Mucosa of gallbladder (tissue), 1 donor: ENCODE measurements around the gene BTBD2. TPM values are rescaled to one million over a fixed set of nuclear protein-coding genes. Genes with fewer than 3 reads are reported as not detected.

ENCODE experiments used
- DNase-seq: peaks from one replicate; pipeline ENCODE4 v3.0.0-alpha.2; 2020; ENCODE audit warnings: low spot score
- total RNA-seq: library from RNA; stranded (reverse); gene quantifications from one replicate; pipeline ENCODE4 v1.2.1, GENCODE V29; 2021
- donor health status: DM: no; HTN: no; CAD: no.

Gene BTBD2
- total RNA-seq, 1 donor from 2014 or later = 92.2 TPM

DNA sequence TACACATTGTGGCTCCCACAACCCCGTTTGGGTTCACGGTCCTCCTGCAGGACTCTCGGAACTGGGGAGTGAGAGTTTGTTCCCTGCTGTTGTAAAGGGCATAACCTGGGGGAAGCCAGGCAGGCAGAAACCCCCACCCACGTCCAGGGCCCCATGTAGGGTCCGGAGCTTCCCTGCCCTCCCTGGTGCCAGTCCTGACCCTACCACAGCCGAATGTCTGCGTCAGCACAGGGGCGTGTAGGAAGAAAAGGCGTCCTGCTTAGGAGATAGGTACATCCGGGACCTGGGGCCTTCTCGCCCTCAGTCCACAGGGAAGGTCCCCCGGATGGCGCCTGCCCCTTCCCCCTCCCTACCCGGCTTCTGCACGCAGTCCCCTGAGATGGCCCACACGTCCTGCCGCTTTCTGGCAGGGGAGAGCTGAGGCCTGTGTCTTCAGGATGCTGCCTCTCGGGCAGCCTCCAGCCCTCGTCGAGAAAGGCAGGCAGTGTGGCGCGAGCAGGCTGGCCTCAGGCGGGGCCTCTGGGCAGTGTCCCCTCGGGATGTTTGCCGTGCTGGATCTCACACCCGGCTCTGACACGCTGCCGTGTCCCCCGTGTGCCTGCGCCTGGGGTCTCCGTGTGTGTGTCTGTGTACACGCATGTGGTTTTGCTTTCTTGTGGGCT lies 55.5 kb downstream of the BTBD2 start:
- no peak for DNase-seq

DNA sequence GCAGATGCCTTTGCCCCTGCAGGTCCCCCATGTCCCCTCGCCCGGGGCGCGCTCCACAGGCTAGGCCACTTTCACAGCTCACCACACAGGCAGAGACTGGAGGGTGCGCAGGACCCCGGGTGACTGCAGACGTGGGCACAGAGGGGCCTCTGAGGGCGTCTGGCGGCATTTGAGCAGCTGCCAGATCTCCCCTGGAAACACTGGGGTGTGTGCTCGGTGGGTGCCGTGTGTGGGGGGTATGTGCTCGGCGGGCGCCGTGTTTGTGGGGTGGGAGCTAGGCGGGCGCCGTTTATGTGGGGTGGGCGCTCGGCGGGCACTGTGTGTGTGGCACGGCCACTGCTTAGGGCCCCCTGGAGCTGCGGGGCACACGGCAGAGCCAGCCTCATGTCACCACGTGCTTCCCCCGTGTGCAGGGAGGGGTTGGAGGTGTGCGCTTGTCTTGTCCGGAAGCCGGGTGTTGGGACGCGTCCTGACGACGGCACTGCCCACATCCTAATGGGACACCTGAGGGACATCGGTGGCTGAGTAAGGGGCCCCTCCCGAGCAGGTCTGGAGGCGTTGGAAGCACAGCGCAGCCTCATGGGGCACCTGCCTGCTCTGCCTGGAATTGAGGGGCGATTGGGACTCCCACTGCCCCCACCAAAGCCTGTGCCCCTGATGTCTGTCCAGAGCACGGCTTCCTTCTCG lies 57.8 kb downstream of the BTBD2 start:
- DNase-seq = no peak

DNA sequence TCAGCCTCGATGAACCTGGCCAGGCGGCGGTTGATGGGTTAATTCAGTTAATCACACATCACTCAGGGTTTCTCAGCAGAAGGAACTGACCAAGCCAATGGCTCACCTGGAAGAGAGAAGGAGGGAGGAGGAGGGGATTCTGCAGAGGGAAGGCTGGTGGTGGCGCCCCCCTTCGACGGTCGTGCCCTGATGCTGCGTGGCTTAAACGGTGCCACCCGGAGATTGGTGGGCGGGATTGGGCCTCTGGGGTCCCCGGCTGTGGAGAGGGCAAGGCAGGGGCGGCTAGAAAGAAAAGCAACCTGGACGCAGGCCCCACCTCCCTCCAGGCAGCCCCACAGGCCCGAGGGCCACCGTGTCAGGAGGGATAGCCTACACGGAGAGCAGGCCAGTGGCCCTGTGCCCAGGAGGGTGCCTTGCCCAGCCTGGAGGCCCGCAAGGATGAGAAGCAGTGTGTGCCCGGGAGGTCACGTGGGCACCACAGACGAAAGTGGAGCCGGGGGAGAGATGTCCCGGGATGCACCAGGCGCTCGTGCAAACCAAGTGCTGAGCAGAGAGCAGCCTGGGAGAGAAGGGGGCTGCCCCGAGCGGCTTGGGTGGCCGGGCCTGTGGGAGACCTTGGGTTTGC lies 58.5 kb downstream of the BTBD2 start:
- DNase-seq = no peak

DNA sequence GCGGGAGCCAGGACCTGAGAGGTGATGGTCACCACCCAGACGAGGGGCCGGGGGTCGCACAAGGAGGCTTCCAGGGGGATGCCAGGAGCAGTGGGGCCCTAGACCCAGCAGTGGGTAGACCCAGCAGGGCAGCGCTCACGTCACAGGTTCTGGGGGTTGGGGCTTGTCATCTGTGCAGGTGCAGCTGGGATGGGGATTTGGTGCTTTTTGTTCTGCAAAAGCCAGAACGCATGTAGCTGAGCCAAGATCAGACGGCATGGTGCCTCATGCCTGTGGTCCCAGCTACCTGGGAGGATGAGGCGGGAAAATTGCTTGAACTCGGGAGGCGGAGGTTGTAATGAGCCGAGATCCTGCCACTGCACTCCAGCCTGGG lies 59.4 kb downstream of the BTBD2 start:
- no peak for DNase-seq

DNA sequence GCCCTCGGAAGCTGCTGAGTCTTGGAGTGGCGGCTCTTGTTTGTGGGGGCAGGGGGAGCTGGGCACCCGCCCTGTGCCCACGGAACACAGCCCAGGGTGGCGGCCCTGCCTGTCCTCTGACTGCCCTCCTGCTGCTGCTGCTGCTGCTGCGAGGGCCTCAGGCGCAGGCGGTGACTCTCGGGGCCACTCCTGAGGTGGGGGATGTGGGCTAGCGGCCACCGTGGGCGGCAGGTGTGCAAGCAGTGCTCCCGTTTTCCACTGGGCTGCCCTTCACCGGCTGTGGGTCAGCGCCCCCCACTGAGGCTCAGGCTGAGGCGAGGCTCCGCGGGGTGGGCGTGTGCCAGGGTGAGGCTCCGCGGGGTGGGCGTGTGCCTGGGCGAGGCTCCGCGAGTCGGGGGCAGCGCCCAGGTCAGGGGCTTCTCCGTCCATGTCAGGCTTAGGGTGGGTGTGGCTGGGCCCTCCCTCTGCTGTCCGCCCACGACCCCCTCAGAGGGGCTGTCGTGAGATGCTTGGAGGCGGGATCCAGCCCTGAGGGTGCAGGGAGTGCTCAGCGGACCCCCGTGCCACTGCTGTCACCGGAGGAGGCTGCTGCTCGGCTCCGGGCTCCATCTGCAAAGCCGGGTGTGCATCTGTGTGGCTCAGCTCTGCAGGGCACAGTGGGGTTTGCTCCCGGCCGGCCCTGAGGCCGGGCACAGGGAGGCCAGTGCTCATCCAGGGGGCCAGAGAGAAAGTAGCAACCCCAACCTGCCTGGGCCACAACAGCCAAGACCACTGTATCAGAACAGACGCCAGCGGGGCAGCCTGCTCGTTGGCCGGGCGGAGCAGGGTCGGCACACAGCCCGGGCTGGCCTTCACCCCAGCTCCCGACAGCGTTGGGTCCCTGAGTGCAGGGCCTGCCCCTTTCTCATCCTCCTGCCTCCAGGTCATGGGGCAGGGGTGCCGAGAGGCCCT lies 60.1 kb downstream of the BTBD2 start:
- no peak for DNase-seq

DNA sequence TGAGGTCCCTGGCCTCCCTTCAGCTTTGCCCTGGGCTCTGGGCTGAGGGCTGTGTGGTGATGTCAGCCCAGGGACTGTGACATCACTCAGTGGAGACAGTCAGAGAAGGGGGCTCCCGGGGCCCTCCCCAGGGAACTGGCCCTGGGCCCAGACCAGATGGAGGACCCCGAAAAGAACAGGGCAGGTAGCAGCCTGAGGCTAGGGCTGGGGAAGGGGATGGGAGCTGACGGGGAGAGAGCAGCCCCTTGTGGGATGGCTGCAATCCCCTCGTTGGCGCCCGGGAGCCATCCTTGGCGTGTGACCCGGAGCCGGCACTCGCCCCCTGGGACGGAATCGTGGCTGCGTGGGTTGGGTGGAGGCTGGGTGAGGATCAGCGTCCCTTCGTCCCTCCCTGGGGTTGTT lies 61.0 kb downstream of the BTBD2 start:
- DNase-seq = no peak

DNA sequence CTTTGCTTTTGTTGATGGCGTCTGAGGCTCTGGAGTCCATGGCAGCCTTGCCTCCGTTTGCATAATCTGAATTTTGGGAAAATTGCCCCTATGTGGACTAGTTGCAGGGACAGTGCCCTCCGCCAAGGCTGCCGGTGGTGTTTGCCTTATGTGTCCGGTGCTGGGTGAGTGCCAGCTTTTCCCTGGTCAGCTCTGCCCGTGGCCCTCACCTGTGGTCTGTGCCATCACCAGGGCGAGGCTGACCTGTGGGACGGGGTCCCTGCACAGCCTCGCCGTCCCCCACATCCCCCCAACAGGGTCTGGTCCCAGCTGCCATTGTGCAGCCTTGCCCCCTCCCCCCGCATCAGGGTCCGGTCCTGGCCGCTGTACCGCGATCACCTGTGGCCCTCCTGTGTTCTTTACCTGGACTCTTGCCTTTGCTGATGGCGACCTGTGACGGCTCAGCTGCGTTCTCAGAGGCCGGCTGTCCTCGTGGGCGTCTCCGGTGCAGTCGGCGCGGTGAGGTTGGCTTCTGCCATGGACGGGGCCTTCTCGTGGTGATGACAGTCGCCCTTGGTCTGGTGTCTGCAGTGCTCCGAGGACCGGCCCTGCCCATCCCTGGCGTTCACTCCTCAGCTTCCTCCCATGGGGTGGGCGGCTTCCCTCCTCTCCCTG lies 61.9 kb downstream of the BTBD2 start:
- DNase-seq = no peak

DNA sequence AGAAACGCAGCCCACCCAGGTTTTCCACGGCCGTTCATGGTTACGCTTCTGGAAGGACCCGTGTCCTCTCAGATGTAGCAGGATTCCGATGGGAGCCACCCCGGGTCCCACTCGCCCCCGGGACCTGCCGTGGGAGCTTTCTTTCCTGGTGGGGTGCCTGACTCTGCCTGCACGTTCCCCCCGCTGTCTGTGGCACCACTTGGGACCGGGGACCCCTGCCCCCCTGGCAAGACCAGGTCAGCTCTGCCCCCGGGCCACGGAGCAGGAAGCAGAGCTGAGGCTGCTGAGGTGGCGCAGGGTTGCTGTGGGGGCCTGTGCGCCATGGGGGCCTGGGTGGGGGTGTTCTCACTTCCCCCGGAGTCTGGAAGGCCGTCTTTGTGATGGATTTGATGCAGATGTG lies 62.5 kb downstream of the BTBD2 start:
- no peak for DNase-seq

DNA sequence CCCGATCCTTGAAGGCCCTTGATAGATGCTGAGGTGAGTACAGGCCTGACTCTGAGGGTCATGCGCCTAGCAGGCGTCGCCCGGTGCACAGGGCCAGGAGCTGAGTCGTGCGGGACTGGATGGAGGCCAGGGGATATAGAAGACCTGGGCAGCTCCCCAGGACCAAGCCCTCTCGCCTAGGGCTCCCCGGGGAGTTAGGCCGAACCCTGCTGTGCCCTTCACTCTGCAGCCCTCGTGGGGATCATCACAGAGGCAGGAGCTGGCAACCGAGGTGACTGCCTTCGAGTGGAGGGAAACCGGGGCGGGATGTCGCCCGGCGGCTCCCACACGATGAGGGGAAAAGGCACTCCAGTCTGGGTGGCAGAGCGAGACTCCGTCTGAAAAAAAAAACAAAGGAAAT lies 62.9 kb downstream of the BTBD2 start:
- no peak for DNase-seq

DNA sequence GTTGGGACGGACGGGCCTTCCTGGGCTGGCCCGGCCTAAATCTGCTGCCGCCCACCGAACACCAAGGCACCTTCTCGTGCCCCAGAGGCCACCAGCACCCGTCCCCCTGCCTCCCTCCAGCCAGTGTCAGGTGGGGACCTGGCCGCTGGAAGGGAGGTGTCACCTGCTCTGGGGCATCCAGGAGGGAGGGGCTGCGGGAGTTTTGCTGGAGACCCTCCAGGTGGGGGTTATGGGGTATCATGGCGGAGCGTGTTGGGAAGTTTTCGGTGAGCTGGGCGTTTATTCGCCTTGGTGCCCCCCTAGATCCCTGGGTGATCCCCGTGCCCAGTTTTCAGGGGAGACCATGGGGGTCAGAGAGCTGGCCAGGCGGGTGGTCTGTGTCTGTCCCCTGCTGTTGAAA lies 64.9 kb downstream of the BTBD2 start:
- no peak for DNase-seq

DNA sequence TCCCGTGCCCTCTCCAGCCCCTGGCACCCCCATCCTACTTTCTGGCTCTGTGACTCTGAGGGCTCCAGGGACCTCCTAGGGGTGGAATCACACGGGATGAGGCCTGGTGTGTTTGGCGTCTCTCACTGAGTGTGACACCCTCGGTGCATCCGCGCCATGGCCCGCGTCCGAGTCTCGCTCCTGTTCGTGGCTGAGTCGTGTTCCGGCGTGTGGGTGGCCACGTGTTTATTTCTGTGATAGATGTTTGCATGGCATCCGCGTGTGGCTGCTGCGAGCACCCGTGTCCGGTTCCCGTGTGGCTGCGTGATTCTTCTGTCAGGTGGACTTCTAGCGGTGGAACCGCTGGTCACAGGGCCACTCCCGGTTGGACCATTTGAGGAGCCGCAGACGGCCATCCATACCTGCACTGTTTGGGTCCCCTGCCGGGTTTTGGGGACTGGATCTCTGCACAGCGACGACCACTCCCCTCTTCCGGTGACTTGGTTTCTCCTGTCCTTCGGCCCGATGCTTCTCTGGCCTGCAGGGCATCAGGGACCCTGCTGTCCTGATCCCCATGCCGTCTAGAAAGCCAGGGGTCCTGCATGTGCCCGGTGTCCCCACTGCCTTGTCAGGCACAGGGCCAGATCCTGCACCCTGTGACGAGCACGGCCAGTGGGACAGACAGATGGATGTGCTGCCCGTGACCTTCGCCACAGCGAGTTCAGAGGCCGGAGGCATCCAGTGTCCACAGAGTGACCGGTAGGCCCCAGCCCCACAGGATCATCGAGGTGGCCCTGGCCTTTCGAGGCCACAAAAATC lies 66.0 kb downstream of the BTBD2 start:
- DNase-seq = no peak

DNA sequence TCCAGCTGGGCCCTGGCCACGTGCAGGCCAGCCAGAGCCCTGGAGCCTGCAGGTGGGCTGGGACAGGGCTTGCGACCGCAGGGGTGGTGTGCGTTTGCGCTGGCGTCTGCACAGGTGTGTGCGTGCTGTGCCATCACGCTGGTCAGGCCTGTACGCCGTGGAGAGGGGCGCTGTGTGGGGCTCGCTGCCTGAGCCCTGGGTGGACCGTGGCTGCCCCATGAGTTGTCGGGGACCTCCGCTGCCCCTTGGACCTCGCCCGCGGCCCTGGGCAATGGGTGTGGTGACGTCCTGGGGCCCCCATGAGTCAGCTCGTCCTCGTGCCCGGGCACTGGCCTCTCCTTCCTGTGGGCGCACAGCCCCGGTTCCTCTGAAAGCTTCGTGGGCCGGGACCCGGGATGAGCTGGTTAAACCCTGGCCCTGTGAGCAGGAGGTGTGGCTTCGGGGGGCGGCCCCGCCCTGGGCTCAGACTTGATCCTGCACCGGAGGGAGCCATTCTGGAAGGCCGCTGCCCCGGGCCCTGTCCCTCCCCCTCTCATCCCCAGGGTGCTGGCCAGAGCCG lies 67.8 kb downstream of the BTBD2 start:
- no peak for DNase-seq

DNA sequence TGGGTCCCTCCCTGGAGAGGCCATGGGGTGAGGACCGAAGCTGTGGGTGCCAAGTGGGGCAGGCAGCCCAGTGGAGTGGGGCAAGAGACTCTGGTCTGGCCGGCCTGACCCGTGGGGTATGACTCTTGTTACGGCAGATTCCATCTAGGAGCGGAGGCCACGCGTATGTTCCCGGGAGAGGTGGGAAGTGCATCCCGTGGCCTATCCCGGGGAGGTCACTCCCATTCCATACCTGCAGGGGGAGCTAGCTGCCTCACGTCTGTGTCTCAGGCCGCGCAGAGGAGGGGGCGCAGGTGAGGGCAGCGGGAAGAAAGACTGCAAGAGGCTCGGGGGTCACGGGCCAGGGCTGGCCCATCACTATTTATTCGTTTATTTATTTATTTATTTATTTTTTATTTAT lies 69.6 kb downstream of the BTBD2 start:
- no peak for DNase-seq

DNA sequence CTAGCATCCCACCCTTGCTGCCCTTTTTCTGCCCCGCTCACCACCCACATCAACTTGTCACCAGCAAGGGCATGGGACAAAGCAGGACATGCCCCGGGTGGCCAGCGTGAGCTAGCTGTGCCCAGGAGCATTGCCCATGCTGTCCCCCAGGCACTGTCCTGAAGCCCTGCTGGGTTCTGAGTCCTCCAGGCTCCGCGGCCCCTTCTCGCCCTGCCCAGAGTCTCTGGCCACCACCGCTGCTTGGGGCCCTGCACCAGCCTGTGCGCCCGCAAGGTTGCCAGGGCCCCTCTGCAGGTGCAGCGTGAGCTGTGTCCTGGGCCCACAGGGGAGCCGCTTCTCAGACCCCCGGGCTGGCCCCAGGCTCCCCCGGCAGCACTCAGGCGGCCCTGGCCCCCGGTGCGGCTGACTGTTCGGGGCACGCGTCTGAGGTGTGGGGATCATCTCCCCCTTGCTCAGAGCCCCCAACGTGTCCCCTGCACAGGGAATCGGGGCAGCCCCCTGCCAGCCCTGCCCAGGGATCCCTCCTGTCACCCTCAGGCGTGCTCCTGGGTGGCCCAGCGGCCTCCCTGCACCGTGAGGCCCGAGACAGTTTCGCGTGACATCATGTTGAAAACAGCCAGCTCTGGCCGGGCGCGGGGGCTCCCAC lies 70.5 kb downstream of the BTBD2 start:
- DNase-seq = no peak

DNA sequence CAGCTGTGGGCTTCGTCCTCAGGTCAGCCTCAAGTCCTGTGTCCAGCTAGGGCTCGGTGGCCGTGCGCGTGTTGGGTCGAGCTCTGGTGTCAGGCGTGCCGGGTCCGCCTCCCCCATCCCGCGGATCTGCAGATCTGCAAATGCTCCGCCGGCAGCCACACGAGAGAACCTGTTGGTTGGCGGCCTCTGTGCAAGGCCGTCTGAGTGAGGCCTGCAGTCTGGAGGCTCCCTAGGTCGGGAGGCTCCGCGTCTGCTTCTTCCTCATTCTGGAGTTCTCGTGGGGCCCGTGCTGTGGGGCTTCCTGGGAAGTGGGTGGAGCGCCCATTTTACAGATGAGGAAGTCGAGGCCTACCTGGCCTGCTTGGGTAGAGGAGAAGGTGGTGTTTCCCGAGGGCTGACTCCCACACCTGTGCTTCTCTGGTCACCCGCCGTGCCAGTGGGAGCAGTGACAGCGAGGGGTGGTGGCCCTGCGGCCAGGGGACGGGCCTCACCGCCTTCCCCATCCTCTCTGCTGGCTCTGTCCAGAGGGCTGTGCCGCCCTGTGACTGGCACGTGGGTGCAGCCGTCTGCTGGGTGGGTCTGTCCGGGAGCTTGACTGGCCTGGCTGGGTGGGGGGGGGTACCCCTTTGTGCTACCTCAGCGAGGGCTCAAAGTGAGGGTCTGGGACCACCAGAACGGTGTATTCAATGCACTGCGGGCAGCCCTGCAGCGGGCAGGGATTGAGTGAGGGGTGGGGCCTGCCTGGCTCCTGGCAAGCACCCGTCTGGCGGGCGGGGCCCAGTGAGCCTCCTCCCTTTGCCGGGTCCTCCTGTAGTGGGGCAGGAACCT lies 71.2 kb downstream of the BTBD2 start:
- DNase-seq = no peak

DNA sequence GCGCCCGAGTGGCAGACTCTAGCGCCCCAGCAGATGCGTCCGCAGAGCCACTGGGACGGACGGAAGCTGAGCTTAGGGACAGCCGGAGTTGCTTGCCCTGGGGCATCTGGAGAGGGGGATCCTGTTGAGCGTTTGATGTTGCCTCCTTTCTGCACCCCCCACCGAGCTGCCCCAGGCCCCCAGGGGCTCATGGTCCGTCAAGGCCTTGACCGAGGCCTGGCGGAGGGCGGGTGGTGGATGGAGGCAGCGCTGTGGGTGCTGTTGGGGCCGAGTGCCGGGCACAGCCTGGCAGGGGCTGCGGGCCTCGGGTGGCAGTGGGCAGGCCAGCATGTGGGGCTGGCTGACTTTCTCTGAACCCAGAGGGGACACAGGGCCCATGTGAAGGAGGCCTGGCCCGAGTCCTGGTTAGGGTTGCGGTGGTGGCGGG lies 71.8 kb downstream of the BTBD2 start:
- no peak for DNase-seq

DNA sequence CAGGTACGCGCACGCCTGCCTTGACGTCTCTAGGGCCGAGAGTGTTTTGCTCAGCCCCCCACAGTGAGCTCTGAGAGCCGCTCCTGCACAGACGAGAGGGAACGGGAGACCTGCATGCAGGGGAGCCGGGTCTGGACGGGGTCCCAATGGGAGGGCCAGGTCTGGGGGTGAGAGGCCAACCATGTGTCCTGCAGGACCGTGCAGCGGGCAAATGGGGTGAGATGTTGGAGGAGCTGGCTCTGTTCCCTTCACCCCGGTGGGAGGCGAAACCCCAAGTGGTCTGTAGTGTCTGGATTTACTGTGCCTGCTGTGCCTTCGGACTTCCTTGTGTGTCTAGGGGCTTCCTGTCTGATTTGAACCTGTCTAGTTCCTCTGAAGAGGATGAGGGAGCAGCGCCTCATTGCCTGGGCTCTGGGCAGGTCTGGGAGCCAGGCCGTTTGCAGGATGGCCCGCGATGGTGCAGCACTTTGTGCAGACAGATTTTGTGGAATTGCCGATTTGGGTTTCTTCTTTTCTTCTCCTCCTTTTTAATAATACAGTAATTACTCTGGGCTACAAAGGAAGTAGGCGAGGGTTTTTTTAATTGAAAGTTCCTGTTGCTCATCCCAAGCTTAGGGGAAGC lies 72.5 kb downstream of the BTBD2 start:
- DNase-seq = no peak

DNA sequence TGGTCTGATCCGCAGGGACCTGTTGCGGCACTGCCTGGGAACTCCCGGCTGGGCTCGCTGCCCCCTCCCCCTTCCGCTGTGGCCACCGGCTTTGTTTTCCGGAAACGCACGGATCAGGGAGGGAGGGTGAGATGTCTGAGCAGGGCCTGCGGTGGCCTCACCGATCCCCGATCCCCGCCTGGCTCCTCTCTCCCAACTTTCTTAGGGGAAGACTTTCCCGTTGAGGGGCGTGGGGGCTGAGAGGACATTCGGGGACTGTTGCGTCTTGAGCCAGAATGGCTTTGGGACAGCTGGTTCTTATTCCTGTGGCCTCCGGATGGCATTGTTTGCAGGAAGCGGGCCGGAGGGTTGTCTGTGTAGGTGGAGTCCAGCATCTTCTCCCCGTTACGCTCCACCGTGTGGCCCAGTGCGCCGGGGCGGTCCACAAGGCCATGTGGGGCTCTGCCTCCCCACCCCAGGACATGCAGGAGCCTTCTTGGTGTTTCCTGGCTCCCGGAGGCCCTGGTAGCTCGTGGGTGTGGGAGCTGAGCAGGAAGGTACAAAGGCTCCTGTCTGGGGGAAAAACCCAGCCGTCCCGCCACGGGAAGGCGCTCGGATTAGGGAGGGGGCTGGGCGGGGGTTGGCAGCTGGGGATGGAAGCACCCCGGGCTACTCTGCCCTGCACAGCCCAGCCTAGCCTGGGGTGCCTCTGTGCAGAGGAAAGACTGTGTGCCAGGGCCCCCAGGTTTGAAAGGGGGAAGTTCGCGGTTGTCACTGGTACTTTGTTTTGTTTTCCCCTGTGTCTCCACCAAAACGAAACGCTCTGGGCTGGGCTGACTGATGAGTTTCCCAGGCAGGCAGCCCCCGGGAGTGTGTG lies 73.2 kb downstream of the BTBD2 start:
- peak; percentile 74 for DNase-seq
